Subcutaneous adipose tissue (tissue), 4 donors: ENCODE results near the gene EEPD1. TPM values are rescaled to one million over a fixed set of nuclear protein-coding genes. Genes with fewer than 3 reads are reported as not detected.

ENCODE experiments used
- total RNA-seq, 4 donors: library from RNA; depleted of rRNA; stranded (reverse); fragments of >200 nt; gene quantifications; one replicate each; pipeline ENCODE4 v1.1.0, GENCODE V29; 2016
- TF ChIP-seq, protein P1 (sequence below): fragments of 450-650 bp; IDR thresholded peaks from one replicate; pipeline ENCODE4 v1.5.1; 2016; ENCODE audit warnings: low read depth, mild to moderate bottlenecking, control low read depth, antibody characterized with exemption, moderate library complexity

EEPD1 gene
- total RNA-seq, 4 donors from 2014 or later, result 22.2 to 57.3 (median 23.8) TPM

DNA sequence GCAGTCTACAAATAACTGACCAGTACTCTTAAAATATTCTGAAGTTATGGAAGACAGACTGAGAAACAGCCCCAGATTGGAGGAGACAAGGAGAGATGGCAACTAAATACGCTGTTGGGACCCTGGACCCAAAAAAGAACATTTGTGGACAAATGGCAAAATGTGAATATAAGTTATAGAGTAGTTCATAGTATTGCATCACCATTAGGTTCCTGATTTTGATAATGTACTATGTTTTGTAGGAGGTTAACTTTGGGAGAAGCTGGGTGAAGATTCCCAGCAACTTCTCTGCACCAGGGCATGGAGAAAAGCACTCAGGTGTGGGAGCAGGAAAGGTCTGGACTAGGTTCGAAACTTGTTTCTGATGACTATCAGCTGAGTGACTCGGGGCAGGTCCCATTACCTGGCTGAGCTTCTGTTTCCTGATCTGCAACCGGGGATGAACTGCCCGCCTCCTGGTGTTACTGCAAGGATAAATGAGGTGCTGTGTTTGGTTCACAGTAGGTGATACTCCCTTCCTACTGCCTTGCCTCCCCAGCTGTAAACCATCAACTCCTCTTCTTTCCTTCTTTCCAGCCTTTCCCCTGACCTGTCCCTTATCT lies 48.2 kb downstream of the EEPD1 start:
- TF ChIP-seq, protein P1, sequence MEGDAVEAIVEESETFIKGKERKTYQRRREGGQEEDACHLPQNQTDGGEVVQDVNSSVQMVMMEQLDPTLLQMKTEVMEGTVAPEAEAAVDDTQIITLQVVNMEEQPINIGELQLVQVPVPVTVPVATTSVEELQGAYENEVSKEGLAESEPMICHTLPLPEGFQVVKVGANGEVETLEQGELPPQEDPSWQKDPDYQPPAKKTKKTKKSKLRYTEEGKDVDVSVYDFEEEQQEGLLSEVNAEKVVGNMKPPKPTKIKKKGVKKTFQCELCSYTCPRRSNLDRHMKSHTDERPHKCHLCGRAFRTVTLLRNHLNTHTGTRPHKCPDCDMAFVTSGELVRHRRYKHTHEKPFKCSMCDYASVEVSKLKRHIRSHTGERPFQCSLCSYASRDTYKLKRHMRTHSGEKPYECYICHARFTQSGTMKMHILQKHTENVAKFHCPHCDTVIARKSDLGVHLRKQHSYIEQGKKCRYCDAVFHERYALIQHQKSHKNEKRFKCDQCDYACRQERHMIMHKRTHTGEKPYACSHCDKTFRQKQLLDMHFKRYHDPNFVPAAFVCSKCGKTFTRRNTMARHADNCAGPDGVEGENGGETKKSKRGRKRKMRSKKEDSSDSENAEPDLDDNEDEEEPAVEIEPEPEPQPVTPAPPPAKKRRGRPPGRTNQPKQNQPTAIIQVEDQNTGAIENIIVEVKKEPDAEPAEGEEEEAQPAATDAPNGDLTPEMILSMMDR, result no peak

DNA sequence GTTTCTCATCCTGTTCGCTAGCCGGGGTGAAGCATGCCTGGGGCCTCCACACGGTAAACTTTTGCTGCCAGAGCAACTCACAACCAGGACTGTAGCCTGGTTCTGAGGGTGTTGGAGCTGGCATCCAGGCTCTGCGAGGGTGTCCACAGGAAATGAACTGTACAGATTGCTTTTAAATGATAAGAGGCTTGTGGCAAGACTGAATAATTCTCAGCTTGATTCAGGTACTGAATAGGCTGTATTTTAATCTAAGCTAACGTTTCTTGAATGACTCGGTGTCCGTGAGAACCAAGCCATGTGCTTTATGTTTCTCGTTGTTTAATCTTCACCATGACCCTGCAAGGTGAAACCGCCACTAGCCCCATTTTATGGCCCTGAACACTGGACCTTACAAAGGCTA lies 49.3 kb downstream of the EEPD1 start:
- TF ChIP-seq, protein P1, result no peak

DNA sequence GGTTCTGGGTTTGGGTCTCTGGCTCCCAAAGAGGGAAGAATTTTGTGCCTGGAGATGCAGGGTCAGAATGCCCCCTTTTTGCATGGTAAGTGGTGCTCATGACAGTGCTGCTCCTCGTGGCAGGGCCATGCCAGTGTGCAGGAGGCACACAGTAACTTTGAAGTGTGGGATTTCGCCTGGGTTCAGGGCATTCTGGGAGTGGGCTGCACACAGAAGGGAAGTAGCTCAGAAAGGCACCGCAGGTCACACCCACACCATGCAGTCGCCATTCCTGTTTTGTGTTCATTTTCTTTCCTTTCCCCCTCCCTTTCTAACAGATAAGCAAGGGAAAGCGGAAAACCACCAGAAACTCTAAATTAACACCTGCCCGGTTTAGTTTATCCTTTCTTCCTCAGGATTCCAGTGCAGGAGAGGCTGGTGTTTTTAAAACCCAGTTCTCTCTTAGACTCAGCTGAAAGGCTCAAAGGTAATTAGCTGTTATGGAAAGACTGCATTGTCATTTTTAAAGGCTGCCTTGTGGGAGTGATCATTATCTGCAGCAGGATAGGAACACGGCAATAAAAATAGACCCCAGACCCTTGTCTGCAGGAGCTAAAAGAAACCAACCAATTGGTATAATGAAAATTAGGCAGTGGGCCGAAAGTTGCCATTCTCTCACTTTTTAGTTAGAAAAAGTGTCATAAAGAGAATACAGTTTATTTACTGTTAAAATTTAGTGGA lies 50.2 kb downstream of the EEPD1 start:
- TF ChIP-seq, protein P1, result no peak

DNA sequence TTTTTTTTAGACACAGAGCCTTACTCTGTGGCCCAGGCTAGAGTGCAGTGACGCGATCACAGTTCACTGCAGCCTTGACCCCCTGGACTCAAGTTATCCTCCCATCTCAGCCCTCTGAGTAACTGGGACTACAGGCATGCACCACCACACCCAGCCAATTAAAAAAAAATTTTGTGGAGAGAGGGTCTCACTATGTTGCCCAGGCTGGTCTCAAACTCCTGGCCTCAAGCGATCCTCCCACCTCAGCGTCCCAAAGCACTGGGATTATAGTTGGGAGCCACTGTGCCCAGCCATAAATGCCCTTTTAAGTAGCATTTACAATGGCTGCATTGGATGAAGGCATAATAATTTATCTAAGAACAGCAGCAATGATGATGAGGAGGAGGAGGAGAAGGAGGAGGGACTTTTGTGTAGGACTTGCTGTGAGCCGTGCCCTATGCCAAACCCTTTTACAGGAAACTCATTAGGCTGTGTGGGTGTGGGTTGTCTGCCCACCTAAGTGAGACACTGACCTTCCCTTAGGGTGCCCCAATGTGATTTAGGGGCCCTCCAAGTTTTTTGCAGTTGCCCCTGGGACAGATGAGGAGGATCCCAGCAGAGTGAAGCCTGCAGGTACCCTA lies 51.1 kb downstream of the EEPD1 start:
- TF ChIP-seq, protein P1, result no peak

DNA sequence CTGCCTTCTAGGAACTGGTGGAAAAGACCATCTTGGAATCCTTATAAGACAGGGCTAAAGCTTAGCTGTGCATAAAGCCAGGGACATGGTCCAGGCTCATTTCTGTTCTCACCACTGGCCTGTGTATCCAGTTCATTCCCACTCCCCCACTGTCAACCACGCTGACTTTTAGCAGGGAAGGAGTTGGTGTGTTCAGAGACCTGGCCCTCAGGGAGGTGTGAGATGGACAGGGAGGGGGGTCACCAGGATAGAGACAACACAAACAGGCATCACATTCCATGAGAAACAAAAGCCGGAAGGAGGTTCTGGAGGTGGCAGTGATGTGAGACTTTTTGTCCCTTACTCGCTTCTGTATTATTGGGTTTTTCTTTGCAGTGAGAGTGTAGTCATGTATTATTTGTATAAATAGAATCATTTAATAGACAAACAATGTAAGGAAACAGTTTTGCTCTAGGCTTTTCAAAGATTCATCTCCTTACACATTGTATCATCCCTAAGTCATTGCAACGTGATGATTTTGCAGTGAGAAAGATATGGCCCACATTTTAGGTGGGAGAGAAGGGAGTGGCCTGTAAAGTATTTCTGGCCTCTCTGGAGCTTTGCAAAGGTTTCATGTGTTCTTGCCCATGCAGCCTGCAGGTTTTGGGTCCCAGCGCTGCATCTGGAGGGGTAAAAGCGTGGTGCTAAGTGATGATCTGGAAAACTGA lies 52.0 kb downstream of the EEPD1 start:
- TF ChIP-seq, protein P1, result no peak

DNA sequence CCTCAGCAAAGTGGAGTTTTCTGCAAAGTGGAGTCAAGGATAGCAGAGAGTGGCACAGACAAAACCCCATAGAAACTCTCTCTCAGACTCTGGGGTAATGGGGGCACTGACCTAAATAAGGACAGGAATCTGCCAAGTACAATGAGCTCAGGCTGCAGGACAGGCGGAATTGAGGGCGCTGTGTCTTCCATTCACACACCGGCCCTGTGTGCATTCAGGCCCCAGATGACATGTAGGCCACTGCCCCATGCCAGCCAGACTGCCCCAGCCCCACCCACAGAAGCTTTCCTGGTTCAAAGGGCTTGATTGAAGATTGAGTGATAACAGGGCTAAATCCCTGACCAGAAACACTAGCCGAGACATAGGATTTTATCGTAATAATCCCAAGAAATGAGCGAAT lies 52.7 kb downstream of the EEPD1 start:
- TF ChIP-seq, protein P1, result no peak
